ENCODE data around the gene DSTN. TPM values are rescaled to one million over a fixed set of nuclear protein-coding genes. Genes with fewer than 3 reads are reported as not detected.

The DSTN gene
- total and polyA plus RNA-seq, 9 of the 15 experiments (the other 6 are each of a cell fraction or from before 2014, with no cell fraction given) = 25.7 to 88.3 (median 61.0) TPM

GRCh38 chr20:17637985-17638640, 68.2 kb downstream of the DSTN start:
- FAIRE-seq (no peak), DNase-seq (ENCODE audit: extremely low read depth in 1 of 4, low spot score in 3 of 4) (no peak), ATAC-seq (no peak)
- Histone ChIP-seq H3K9me1 (ENCODE audit: control insufficient read depth, insufficient read depth, low read length) (no peaks in the 10 kb centered on the region), H3K9me3 (replicated peaks; ENCODE audit: control insufficient read depth, insufficient read depth, low read depth, low read length) (no peaks in the 10 kb centered on the region), H3K9ac (ENCODE audit: insufficient read depth in 1 of 2, low read depth in 2 of 2, low read length in 2 of 2) (no peak overlapping the region), H3K4me1 (replicated peaks in 1 of 2; ENCODE audit: control insufficient read depth in 2 of 2, insufficient read depth in 2 of 2, low read length in 2 of 2) (peaks cover 0 to 6% of the 10 kb centered on the region in 2 experiments; a peak in 2 of 5 replicates), H3K4me2 (ENCODE audit: insufficient read depth, low read length) (no peak overlapping the region), H3K36me3 (ENCODE audit: control insufficient read depth, insufficient read depth, low read length) (peaks cover 32% of the 10 kb centered on the region; the same call in 2 of the 3 replicates), H2AFZ (ENCODE audit: low read depth, low read length) (no peak overlapping the region), H3K79me2 (ENCODE audit: control insufficient read depth, insufficient read depth, low read length) (no peaks in the 10 kb centered on the region), H3K27me3 (ENCODE audit: control insufficient read depth in 2 of 2, insufficient read depth in 2 of 2, low read length in 2 of 2) (no peaks in the 10 kb centered on the region), H4K20me1 (replicated peaks; ENCODE audit: control insufficient read depth, insufficient read depth, low read length) (no peaks in the 10 kb centered on the region), H3K4me3 (no peak overlapping the region), H3K27ac (ENCODE audit: extremely low read depth, low read depth, low read length) (no peak overlapping the region)
- ChIA-PET CTCF (ENCODE audit: low intra/inter-chr PET ratio) (no interaction called here), POLR2A (interaction anchor here (0.7 kb wide), 1 partner anchor 276 kb away, joined by 3 read pairs; no protein-coding TSS in a partner anchor)
- in situ Hi-C loops (cut with MboI) (no loop called here), intact Hi-C loops (cut with micrococcal nuclease) (no loop called here)
- 82% methylated on average over 9 of the region's 13 CpGs for WGBS (ENCODE audit: insufficient coverage, low coverage, missing lambda C conversion rate)
- BruUV-seq (replicated peaks) = no TSS peak
- TF ChIP-seq MAFG (tag; conservative IDR thresholded peaks at IDR 0.05) = no peak
- no peak for TF ChIP-seq PHF20 (IDR thresholded peaks at IDR 0.05; ENCODE audit: partially characterized antibody)
- TF ChIP-seq MEF2D (tag; conservative IDR thresholded peaks at IDR 0.05; ENCODE audit: low read depth) = no peak
- no peak for TF ChIP-seq ETV6 (IDR thresholded peaks at IDR 0.05; ENCODE audit: borderline replicate concordance in 1 of 2, low read depth in 2 of 2, low read length in 1 of 2)
- TF ChIP-seq ETV6 (CRISPR knock-in tag; IDR thresholded peaks at IDR 0.05; ENCODE audit: borderline replicate concordance) = no peak
- TF ChIP-seq MCM5 (IDR thresholded peaks at IDR 0.05; ENCODE audit: low read depth) = no peak
- no peak for TF ChIP-seq ZNF133 (CRISPR knock-in tag; IDR thresholded peaks at IDR 0.05)
- TF ChIP-seq, protein P1, sequence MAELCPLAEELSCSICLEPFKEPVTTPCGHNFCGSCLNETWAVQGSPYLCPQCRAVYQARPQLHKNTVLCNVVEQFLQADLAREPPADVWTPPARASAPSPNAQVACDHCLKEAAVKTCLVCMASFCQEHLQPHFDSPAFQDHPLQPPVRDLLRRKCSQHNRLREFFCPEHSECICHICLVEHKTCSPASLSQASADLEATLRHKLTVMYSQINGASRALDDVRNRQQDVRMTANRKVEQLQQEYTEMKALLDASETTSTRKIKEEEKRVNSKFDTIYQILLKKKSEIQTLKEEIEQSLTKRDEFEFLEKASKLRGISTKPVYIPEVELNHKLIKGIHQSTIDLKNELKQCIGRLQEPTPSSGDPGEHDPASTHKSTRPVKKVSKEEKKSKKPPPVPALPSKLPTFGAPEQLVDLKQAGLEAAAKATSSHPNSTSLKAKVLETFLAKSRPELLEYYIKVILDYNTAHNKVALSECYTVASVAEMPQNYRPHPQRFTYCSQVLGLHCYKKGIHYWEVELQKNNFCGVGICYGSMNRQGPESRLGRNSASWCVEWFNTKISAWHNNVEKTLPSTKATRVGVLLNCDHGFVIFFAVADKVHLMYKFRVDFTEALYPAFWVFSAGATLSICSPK (IDR thresholded peaks at IDR 0.05; ENCODE audit: borderline replicate concordance) = no peak
- TF ChIP-seq PREB (CRISPR knock-in tag; IDR thresholded peaks at IDR 0.05) = no peak
- TF ChIP-seq ZZZ3 (IDR thresholded peaks at IDR 0.05) = no peak
- TF ChIP-seq, protein P2, sequence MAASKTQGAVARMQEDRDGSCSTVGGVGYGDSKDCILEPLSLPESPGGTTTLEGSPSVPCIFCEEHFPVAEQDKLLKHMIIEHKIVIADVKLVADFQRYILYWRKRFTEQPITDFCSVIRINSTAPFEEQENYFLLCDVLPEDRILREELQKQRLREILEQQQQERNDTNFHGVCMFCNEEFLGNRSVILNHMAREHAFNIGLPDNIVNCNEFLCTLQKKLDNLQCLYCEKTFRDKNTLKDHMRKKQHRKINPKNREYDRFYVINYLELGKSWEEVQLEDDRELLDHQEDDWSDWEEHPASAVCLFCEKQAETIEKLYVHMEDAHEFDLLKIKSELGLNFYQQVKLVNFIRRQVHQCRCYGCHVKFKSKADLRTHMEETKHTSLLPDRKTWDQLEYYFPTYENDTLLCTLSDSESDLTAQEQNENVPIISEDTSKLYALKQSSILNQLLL (CRISPR knock-in tag; IDR thresholded peaks at IDR 0.05; ENCODE audit: borderline replicate concordance) = no peak
- TF ChIP-seq, protein P3, sequence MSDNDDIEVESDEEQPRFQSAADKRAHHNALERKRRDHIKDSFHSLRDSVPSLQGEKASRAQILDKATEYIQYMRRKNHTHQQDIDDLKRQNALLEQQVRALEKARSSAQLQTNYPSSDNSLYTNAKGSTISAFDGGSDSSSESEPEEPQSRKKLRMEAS (CRISPR knock-in tag; IDR thresholded peaks at IDR 0.05) = no peak
- TF ChIP-seq ZNF785 (CRISPR knock-in tag; IDR thresholded peaks at IDR 0.05) = no peak
- TF ChIP-seq CAMTA2 (CRISPR knock-in tag; conservative IDR thresholded peaks at IDR 0.05) = no peak
- no peak for TF ChIP-seq ATF1 (CRISPR knock-in tag; IDR thresholded peaks at IDR 0.05)
- TF ChIP-seq ATF1 (tag; IDR thresholded peaks at IDR 0.05) = no peak
- no peak for TF ChIP-seq DNMT1 (IDR thresholded peaks at IDR 0.05)
- TF ChIP-seq, protein P4, sequence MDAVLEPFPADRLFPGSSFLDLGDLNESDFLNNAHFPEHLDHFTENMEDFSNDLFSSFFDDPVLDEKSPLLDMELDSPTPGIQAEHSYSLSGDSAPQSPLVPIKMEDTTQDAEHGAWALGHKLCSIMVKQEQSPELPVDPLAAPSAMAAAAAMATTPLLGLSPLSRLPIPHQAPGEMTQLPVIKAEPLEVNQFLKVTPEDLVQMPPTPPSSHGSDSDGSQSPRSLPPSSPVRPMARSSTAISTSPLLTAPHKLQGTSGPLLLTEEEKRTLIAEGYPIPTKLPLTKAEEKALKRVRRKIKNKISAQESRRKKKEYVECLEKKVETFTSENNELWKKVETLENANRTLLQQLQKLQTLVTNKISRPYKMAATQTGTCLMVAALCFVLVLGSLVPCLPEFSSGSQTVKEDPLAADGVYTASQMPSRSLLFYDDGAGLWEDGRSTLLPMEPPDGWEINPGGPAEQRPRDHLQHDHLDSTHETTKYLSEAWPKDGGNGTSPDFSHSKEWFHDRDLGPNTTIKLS (IDR thresholded peaks at IDR 0.05; ENCODE audit: borderline replicate concordance, low read depth) = no peak
